ENCODE results near the gene RNF5.
"Not testable (repeated sequence)": the region's sequence is repeated elsewhere in the genome, so short reads cannot be mapped to it uniquely, and the experiment has no call there.

The RNF5 gene, protein sequence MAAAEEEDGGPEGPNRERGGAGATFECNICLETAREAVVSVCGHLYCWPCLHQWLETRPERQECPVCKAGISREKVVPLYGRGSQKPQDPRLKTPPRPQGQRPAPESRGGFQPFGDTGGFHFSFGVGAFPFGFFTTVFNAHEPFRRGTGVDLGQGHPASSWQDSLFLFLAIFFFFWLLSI

DNA sequence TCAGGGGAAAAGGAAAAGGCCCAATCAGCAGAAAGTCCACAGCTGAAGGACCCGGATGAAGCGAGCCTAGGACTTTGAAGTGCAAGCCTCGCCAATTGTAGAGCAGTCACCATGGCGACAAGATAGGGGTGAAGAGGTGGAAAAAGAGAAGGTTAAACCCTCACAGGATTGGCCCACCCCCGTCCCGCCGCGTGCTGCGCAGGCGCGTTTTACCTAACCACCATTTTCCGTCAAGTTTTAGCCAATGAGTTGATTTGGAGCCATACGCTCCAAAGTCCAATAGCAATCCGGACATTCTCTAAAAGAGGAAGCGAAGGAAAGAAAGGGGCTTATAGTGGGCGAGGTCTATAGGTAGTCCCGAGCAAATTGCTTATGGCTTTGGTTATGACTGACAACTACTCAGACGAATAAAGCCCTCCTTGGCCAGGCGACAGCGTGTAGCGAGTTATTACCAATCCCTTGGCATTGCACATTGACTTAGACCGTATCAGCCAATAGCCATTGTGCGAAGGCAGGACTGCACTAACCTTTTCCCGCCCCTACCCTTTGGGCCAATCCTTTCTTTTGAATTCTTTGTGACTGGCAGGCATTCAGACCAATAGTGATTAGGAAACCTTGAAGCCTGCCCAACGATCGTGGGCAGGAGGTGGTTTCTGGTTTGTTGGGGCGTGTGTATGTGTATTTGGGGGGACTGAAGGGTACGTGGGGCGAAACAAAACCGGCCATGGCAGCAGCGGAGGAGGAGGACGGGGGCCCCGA, at the start of gene RNF5:
Gene RNF5, plus strand, starts transcription at position 618 of the 759 bp plus-strand sequence. Its CDS starts 107 bp downstream, at position 725.
- DNase-seq, result peak; percentile 91

DNA sequence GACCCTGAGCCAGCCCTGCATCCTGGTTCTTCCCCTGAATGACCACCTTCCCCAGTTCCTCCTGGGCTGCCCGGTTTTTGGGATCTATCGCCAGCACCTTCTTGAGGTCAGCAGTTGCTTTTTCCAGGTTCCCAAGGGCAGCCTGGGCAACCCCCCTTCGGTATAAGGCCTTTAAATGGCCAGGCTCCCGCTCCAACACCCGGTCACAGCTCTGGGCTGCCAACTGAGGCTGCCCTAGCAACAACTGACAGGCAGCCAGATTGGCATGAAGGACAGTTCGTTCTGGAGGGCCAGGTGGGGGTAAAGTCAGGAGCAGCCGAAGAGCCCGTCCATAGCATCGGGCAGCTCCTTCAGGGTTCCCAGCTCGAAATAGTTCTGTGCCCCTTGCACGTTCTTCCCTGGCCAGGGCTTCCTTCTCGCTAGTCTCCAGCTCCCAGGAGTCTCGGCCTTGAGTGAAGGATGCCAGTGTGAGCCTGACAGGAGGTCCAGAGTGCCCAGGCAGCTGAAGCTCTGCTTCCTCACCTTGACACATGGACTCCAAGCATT, 49.4 kb upstream of the RNF5 start:
- no peak for DNase-seq

DNA sequence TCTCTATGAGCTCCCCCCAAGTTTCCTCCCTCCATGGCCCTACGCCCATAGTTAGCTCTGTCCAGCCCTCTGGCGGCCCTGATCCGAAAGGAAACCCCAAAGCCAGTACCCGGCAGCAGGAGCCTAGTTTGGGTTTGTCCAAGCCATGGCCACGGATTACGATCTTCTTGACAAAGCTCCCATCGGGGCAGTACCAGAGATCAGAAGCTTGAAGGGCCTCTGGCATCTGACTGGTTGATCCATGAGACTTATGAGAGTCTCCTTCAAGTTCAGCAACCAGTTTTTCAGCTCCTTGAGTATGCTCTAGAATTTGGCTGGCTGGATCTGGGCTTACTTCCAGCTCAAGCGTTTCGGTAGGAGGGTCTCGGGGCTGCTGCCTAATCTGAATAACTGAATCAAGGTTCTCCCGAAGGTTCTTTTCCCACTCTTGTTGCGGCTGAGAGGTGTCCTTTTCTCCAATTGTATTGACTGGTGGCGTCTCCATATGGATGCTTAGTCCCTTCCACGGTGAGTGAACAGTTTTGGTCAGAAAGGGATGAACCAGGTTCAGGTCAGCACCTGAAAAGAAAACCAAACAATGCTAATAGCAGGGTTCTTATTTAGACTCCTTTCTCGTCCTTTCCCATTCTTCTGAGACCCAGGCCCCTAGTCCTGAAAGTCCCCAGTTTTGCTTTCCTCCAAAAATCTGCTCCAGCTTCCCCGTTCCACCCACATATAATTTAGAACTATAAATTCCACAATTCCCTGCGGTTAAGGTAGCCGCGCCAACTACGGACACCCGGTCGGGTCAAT, 48.7 kb upstream of the RNF5 start:
- DNase-seq, result no peak

DNA sequence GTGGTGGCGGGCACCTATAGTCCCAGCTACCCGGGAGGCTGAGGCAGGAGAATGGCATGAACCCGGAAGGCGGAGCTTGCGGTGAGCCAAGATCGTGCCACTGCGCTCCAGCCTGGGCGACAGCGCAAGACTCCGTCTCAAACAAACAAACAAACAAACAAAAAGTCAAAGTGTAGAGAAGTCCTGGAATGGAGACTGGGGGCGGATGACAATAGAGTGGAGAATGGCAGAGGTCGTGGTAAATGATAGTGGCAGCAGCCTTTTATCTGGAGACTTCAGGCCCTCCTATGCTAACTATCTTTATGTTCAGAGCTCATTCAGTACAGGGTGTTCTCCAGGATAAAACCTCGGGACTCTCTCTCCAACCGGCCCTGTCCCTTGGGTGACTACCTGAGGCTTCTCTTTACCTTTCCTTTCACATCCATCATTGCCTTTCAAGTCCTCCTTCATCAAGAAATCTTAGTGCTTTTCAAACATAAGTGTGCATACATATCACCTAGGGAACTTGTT, 46.7 kb upstream of the RNF5 start:
- DNase-seq, result no peak

DNA sequence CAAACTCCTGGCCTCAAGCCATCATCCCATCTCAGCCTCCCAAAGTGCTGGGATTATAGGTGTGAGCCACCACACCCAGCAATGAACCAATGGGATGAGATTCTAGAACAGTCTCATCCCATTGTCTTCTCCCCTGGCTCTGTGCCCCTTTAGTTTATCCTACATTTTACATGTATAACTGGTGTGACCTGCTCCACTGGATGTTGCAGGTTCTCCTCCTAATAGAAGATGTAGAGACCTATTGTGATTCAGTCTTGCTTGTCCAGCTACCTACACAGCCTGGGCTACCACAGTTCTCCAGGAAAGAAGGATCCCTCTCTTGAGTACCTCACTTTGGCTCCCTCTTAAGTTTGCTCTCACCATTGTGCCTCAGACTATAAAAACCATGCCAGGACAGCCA, 46.1 kb upstream of the RNF5 start:
- DNase-seq, result no peak

DNA sequence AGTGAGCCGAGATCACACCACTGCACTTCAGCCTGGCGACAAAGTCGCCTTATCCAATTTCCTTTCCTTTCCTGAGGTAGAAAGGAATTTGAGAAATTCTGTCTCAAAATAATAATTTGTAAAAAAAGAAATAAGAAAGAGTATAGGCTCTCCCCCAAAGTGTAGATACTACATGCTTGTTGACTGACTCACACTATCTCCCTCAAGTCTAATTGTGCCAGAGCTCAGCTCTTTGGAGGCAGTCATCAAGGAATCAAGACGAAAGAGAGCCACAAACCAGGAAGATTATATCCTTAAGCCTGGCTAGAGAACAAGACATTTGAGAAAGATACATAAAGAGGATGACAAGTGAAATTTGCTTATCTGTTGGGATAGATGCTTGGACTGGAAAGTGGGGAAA, 44.4 kb upstream of the RNF5 start:
- no peak for DNase-seq

DNA sequence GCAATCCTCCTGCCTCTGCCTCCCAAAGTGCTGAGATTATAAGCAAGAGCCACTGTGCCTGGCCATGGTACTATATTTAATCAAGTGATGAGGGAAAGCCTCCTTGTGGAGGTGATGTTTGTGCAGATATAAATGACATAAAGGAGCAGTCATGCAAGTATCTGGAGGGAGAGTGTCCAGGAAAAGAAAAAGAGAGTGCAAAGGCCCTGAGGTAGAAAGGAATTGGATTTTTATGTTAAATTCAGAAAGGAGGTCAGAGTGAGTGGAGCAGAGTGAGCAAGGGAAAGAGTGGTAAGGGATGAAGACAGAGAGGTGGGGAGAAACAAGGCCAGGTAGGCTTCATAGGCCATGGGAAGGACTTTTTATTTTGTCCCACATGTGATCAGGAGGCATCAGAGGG, 40.8 kb upstream of the RNF5 start:
- DNase-seq, result no peak

DNA sequence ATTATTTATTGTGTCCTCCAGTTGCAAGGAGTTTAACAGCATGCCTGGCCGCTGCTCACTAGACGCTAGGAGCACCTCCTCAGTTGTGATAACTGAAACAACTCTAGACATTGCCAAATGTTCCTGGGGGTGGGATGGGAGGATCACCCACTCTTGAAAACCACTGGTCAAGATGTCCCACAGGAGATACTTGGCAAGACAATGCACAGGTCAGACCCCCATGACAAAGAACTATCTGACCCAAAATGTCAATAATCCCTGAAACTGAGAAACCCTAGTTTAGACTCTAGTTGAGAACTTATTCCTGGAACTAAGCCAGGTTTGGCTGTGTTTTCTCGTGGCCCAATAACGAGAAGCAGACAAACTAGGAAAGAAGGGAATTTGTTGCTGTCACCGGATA, 38.6 kb upstream of the RNF5 start:
- no peak for DNase-seq

DNA sequence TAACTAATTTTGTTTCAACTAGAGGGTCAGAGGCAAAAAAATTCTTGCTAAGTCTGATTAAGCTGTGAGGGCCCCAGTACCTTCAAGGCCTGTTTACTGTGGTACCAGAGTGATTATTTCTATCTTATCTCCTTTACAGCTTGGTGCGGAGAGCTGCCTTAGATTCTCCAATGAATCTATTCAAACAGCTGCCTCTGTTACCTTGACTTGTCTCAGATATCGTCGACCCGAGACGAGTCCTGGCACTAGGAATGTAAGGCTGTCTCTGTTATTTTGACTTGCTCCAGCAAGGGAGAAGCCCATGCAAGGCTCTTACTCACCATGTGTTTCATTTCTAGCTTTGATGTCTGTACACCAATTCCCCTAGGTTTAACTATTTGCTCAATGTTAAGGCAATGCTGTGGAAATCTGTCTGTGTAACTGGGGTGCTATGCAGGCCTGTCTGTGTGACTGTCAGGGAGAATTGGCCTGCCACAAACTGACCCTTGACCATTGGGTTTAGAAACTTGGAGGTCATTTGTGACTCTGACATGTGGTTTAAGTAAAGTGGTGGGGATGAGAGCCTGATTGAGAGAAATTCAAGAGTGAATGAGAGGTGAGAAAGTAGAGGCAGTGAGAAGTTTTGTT, 37.7 kb upstream of the RNF5 start:
- no peak for DNase-seq

DNA sequence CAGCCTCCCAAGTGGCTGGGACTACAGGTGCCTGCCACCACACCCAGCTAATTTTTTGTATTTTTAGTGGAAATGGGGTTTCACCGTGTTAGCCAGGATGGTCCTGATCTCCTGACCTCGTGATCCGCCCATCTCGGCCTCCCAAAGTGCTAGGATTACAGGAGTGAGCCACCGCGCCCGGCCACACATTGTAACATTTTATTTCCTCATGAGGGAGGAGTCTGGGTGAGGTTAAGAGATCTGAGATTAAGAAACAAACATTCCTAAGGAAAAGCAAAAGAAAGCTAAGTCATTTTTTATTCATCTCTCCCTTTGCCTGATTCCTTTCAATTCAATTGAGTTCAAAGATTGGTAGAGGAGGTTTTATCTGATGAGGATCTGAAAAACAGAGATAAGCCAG, 34.0 kb upstream of the RNF5 start:
- DNase-seq, result not testable (repeated sequence)

DNA sequence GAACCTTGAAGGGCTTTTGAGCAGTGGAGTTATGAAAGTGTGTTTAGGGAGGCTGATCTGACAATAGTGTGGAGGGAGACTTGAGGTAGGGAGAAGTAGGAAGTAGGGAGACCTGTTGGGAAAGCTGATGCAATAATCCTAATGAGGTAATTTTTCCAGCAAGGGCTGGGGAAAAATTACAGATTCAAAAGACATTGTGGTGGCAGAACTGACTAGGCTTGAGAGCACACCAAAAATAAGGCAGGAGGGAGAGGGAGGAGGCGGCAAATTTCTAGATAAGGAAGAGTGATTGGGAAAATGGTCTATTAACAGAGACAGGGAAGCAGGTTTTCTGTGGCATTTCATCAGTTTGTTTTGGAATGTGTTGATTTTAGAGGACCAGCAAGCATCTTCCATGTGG, 31.9 kb upstream of the RNF5 start:
- no peak for DNase-seq

DNA sequence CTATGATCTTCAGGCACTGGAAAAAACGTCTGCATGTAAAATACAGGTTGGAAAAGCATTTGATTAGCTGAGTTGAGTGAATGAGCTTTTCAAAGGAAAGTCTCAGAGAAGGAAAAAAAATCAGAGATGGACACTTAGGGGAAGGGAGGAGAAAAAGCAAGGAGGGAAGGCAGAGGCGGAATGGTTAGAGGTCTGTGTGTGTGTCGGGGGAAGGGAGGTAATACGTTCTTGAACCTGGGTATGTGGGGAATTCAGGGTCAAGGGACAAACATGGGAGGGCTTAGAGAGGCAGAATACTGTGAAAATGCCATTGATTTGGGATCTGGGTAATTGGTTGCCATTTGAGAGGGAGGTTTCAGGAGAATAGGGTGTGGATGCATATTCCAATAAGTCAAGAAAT, 31.5 kb upstream of the RNF5 start:
- no peak for DNase-seq

DNA sequence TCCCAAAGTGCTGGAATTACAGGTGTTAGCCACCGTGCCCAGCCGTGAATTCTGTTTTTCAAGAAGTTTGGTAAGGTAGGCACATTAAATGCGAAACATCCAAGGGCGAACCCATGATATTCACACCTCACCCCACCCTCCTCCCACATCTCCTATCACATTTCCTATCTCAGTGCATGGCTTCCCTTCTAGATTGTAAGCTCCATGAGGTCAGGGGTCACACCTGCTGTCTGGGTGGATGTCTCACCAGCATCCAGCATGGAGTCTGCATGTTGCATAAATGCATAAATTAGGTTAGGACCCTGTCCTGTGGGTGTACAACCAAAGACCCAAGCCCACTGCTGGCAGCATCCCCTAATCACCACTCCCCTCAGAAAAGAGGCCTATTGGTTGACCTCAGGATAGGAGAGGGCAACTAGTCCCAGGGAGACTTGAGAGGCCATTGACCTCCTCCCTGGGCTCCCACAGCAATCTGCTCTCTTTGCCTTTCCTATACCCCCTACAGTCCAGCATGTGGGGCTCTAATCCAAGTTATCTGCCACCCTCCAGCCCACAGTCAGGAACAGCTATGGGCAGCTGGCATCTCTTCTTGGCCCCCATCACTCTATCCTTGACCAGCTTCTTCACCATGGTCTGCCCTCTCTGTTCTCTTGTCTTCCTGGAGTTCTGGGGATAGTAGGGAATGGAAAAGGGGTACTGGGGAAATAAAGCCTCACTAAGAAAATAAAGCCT, 30.6 kb upstream of the RNF5 start:
- DNase-seq, result no peak

DNA sequence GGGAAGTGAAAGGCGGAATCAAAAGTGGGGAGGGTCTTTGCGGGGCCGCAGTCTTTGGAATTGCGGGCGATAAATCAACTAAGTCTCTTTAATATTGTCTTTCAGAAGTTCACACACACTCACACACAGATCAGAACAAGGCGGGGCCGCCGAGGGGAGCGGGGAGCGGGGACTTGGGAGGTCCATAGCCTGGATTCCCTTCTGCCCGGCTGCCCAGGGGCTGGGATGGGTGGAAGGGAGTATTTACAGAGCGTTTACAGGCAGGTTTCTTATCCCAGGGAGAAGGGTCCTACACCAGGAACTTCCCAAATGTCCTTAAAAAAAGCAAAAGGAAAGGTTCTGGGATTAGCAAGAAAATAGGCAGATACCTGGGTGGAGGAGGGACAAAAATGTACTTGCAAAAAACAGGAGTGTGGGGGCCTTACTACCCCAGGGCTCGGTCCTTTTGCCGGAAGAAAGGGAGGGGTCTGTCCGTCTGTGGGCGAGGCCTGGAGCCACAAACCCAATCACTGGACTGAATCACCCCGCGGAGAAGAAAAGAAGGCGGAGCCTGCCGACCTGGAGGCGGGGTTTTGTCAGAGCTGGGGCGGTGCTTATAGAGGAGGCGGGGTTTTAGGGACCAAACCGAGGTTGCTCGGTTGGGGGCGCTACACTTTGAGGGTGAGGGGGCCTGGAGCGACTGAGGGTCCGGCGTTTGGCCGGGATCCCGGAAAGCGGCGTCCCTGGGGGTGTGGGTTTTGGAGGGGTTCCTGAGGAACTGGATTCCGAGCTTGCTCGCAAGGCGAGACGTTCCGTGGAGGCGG, 29.7 kb upstream of the RNF5 start:
- no peak for DNase-seq

DNA sequence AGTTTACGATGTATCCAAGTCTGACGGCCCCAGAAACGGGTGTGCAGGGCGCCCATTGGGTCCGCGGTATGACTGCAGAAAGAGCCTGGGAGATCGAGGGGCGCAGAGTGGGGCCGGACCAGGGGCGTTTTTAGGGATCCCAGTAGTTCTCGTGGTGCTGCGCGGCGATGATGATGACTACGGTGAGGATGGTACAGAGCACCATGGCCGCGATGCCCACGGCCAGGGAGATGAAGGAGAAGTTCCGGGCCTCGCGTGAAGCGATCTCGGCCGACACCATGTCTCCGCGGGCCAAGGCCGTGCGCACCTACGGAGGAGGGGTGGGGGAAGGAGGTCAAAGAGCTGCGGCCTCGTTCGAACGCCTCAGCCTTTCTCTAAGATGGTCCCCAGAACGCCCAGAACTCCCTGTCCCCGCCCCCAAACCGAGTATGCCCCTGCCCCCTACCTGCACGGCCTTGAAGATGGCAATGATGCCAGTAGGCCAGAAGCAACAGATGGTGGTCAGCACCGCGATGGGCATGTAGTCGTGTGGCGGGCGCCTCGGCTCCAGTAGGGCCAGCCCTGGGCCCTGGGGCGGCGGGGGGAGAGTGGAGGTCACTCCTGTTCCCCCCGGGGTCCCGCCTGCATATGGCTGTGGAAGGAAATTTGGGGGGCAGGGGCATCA, 29.0 kb upstream of the RNF5 start:
- DNase-seq, result no peak

DNA sequence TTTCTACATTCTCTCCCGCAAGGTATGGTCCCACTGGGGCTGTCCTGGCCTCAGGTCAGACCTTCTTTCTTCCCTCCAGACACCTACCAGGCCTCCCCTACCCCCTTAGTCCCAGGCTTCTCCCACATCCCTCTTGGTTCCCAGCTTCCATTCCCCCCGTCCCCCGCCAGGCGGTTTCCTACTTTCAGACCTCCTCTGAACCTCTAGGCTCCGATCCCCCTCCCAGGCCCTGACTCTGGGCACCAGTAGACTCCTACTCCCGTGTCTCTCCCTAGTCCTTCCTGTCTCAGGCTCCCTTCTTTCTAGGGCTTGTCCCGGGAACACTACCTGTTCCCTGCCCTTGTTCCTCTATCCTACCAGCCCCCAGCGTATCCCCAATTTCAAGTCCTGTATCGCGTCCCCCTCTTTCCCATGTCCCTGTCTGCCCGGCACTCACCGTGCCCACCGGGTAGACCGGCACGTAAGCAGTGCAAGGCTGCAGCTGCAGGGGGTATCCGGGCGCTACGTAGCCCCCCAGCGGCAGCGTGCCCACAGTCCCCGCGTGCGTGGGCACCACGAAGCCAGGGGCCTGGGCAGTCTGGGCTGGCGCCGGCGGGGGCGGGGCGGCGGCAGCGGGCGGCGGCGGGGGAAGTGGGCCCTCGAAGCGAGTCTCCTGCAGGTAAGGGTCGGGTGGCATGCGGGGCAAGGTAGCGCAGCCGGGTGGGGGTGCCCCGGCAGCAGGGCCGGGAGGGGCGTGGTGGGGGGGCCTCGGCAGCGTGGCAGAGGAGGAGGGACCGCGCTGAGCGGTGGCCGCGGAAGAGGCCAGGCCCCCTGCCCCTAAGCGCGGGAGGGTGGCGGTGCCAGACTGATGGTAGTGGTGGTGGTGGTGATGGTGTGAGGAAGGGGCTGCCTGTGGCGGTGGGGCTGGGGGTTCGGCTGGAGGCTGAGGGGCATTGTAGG, 28.0 kb upstream of the RNF5 start:
- no peak for DNase-seq

DNA sequence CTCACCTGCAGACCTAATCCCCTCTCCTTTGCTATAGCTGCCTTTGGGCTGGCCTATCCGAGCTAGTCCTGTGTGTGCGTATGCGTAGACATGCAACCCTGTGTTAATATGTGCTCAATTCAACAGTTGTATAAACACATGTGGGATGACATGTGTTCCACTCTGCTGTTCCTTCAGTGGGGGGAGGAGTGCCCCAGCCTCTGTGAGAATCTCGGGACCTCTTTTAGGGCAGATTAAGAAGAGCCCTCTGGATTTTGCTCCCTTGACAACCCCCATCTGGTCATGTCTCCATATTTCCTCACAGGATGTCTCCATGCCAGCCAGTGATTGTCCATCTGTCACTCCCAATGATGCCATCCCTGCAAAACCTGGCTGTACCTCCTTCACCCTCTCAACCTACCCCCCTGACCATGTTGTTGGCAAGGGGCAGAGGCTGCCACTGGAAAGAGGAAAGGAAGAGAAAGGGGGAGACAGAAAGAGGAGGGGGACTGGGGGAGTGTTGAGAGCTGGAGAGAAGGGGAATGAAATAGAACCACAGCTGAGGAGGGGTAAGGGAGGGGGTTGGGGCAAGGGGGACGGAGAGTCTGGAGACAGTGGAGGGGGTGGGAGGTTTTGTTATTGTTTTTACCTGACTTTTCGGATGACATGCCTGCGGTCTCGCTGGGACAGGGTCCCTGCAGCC, 26.9 kb upstream of the RNF5 start:
- DNase-seq, result no peak

DNA sequence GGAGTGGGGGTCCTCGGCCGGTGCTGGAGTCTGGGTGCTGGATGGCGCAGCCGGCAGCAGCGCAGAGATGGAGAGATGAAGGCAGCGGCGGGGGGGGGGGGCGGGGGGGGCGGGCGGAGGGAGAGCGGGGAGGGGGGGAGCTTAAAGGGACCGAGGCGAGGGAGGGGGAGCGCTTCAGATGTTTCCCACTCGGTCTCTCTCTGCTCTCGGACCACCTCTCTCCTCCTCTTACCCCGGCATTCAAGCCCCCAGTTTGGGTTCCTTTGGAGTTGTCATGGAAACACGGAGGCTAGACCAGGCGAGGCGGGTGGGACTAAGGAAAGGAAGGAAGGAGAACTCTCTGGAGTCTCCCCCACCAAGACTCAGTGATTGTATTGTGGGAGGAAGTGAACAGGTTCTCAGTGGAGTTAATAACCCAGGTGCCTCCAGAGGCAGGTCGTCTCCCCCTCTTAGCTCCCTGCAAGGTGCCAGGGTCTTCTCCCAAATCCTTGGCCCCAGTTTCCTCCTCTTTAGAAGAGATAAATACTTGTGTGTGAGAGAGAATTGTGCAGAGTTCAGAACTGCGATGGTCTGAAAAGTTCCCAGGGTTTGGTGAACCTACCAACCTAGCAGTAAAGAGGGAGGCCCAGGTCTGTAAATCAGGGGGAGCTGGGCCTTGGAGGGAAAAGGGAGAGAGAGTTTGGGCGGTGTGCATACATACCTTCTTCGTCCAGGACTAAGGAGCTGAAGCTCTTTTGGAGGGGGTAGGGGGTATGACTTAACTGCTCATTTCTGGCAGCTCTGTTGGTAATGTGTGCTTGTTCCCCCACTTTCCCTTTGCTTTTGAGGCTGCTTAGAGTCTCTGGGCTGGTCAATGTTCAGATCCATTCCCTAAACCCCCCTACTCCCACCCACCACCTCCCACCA, 26.1 kb upstream of the RNF5 start, which contains the start of gene PRRT1:
Gene PRRT1, minus strand, starts transcription at position 77 of the 906 bp plus-strand sequence. CDS start 112 bp downstream, outside the sequence.
- no peak for DNase-seq

Data from NCI-H1436 treated with DMSO at 0.1 percent for 48 hours (cell line).